GM12891 (cell line): ENCODE data around the gene KIFC3.
A peak's percentile ranks its signal among the peaks of the same experiment; 100 is the strongest.
"Not testable (repeated sequence)": the region's sequence is repeated elsewhere in the genome, so short reads cannot be mapped to it uniquely, and the experiment has no call there.

ENCODE experiments used
- DNase-seq: peaks from one replicate; pipeline ENCODE4 v3.0.0; 2011; ENCODE audit warnings: low spot score; ENCODE audit not compliant: insufficient read length
- FAIRE-seq: peaks from 2 replicates; lab custom pipeline; 2011; peaks lifted over from hg19 to GRCh38; lab: Jason Lieb, UNC
- PAX5 ChIP-seq: IDR thresholded peaks from 2 replicates; pipeline ENCODE4 v1.6.1; 2011; ENCODE audit warnings: low read length, moderate library complexity, mild to moderate bottlenecking; ENCODE audit not compliant: insufficient read depth, severe bottlenecking
- POLR2A ChIP-seq: IDR thresholded peaks from 2 replicates; pipeline ENCODE4 v1.6.1; 2011; ENCODE audit warnings: low read depth, low read length, control low read depth
- POLR2AphosphoS5 ChIP-seq: IDR thresholded peaks from 2 replicates; pipeline ENCODE4 v1.6.1; 2011; ENCODE audit warnings: low read depth, low read length, control low read depth
- POU2F2 ChIP-seq: IDR thresholded peaks from 2 replicates; pipeline ENCODE4 v1.6.1; 2011; ENCODE audit warnings: low read depth, mild to moderate bottlenecking, control low read depth, low read length, moderate library complexity
- SPI1 ChIP-seq: IDR thresholded peaks from 2 replicates; pipeline ENCODE4 v1.6.1; 2011; ENCODE audit warnings: low read depth, low read length, control low read depth
- TAF1 ChIP-seq: IDR thresholded peaks from 2 replicates; pipeline ENCODE4 v1.6.1; 2011; ENCODE audit warnings: low read depth, low read length, control low read depth

KIFC3 gene

DNA sequence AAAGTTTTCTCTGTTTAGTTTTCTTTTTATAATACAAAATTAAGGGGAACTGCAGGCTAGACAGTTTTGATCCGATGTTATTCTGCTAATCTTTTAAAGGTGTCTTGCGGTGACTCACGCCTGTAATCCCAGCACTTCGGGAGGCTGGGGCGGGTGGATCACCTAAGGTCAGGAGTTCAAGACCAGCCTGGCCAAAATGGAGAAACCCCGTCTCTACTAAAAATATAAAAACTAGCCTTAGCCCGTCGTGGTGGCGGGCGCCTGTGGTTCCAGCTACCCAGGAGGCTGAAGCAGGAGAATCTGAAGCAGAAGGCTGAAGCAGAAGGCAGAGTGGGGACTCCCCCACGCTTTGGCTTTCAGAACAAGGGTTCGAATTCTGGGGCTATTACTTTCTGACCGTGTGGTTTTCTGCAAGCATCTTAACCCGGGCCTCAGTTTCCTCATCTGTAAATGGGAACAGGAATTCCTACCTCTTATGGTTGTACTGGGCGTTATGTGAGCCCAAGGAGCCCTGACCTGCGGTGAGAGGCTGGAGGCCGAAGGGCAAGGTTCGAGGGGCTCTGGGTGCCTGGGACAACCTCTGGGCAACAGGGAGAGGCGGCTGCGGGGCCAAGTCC lies 67.9 kb downstream of the KIFC3 start:
- FAIRE-seq (peak; percentile 5), DNase-seq (no peak)
- no peak for TF ChIP-seq TAF1
- TF ChIP-seq POLR2AphosphoS5, result no peak
- TF ChIP-seq POLR2A, result no peak
- TF ChIP-seq POU2F2, result no peak
- no peak for TF ChIP-seq SPI1
- no peak for TF ChIP-seq PAX5

DNA sequence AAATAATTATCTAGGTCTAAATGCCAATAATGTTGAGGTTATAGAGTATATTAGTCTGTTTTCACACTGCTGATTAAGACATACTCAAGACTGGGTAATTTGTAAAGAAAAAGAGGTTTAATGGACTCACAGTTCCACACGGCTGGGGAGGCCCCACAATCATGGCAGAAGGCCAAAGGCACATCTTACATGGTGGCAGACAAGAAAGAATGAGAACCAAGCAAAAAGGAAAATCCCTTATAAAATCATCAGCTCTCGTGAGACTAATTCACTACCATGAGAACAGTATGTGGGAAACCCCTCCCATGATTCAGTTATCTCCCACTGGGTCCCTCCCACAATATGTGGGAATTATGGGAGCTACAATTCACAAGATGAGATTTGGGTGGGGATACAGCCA lies 69.6 kb downstream of the KIFC3 start:
- TF ChIP-seq TAF1 (no peak), POLR2A (no peak), POU2F2 (no peak), POLR2AphosphoS5 (no peak), PAX5 (no peak), SPI1 (no peak)
- no peak for FAIRE-seq

DNA sequence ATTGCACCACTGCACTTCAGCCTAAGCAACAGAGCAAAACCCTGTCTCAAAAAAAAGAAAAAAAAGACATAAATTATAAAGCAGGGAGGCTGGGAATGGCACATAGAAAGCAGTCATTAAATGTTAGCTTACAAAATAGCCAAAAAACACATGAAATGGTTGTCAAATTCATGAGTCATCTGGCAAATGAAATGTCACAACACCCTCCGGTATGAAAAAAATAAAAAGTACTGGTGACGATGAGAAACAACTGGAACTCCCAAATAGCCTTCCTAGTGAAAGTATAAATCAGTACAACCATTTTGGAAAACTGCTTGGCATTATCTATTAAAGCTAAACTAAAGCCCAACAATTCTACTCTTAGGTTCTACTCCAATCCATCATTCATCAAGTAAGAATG lies 70.3 kb downstream of the KIFC3 start:
- no peak for DNase-seq
- TF ChIP-seq SPI1 (no peak), PAX5 (no peak)

More for the DNA sequence above, 69.6 kb downstream of the KIFC3 start:
- no peak for DNase-seq

DNA sequence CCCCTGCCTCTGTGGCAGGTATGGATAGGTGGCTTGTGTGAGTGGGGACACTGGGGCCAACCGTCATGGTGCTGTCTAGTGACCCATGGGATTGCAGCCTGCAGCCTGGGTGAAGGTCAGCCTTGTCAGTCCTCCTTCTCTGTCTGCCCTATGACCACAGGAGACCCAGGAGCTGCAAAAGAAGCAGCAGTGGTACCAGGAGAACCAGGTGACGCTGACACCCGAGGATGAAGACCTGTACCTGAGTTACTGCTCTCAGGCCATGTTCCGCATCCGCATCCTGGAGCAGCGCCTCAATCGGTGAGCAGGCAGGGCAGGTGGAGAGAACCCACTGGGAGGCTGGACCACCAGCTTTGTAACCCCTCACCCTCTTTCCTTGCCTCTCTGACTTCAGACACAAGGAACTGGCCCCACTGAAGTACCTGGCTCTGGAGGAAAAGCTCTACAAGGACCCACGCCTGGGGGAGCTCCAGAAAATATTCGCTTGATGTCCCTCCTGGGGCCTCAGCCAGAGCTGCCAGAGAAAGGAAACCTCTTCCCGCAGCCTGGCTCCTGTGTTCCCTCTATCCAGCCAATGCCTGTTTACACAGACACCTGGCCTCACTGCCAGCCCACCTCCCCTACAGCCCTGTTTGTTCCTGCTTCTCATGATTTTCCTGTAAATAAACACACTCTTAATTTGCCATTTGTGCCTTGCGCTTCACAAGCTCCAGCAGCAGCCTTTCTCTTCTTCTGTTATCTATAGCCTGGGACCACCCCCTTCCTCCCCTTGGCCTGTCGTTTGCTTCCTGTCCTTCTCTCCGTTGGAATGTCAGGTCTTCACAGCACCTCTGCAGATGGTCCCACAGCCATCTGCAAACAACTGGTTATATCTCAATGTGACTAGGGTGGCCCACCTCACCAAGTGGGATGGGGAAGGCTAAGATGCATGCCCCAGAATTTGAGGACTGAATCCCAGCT lies 71.2 kb downstream of the KIFC3 start:
- TF ChIP-seq POU2F2 (no peak), PAX5 (no peak), SPI1 (no peak), TAF1 (no peak), POLR2AphosphoS5 (no peak), POLR2A (no peak)
- FAIRE-seq, result no peak

More for the DNA sequence above, 70.3 kb downstream of the KIFC3 start:
- no peak for FAIRE-seq

DNA sequence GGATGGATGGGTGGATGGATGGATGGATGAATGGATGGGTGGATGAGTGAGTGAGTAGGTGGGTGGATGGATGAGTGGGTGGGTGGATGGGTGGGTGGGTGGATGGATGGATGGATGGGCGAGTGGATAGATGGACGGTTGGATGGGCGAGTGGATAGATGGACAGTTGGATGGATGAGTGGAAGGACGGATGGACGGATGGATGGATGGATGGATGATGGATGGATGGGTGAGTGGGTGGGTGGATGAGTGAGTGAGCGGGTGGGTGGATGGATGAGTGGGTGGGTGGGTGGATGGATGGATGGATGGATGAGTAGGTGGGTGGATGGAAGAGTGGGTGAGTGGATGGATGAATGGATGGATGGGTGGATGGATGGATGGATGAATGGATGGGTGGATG lies 72.4 kb downstream of the KIFC3 start:
- FAIRE-seq, result peak; percentile 75

More for the DNA sequence above, 71.2 kb downstream of the KIFC3 start:
- no peak for DNase-seq

DNA sequence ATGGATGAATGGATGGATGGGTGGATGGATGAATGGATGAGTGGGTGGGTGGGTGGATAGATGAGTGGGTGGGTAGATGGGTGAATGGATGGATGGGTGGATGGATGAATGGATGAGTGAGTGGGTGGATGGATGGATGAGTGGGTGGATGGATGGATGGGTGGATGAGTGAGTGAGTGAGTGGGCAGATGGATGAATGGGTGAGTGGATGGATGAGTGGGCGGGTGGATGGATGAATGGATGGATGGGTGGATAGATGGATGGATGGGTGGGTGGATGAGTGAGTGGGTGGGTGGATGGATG lies 73.2 kb downstream of the KIFC3 start:
- DNase-seq (no peak), FAIRE-seq (peak; percentile 51)
- TF ChIP-seq PAX5, result no peak
- no peak for TF ChIP-seq POU2F2
- no peak for TF ChIP-seq POLR2A
- TF ChIP-seq SPI1, result no peak
- TF ChIP-seq POLR2AphosphoS5, result no peak
- TF ChIP-seq TAF1, result no peak

More for the DNA sequence above, 72.4 kb downstream of the KIFC3 start:
- DNase-seq, result not testable (repeated sequence)

DNA sequence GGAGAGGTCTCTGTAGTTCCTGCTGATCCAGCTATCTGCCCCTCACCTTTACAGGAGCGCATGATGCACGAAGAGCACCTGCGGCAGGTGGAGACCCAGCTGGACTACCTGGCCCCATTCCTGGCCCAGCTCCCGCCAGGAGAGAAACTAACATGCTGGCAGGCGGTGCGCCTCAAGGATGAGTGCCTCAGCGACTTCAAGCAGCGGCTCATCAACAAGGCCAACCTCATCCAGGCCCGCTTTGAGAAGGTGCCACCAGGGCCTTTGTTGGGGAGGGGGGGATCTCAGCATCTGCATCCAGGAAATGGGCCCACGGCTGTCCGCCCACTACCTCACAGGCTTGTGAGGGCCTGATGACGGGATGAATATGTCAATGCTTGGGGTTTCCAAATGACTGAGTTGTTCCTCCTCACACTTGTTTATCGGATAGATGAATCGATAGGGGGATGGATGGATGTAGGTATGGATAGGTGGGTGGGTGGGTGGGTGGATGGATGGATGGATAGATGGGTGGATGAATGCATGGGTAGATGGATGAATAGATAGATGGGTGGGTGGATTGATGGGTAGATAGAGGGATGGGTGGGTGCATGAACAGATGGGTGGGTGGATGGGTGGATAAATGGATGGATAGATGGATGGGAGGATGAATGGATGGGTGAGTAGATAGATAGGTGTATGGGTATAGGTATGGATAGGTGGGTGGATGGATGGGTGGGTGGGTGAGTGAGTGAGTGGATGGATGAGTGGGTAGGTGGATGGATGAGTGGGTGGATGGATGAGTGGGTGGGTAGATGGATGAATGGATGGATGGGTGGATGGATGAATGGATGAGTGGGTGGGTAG lies 73.7 kb downstream of the KIFC3 start:
- TF ChIP-seq POLR2AphosphoS5, result no peak
- no peak for TF ChIP-seq TAF1
- FAIRE-seq, result no peak
- no peak for DNase-seq

DNA sequence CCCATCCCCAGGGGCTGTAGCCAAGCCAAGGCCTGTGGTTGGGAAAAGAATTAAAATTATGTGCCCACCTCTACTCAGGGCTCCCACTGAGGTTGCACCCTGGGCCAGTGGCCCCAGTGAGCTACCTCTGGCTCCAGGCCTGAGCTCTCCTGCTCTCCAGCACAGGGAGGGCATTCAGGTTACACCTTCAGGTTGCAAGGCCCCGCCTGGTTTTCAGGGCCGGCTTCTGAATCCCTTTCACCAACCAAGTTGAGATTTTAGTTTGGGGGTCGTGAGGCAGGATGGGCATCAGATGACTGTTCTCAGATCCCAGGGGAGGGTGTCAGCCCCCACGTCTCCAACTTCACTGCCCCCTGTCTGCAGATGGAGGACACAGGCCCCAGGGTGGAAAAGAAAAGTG lies 74.7 kb downstream of the KIFC3 start:
- FAIRE-seq, result no peak
- no peak for TF ChIP-seq POLR2AphosphoS5
- TF ChIP-seq TAF1, result no peak
- TF ChIP-seq SPI1, result no peak
- no peak for TF ChIP-seq POLR2A
- TF ChIP-seq PAX5, result no peak
- no peak for TF ChIP-seq POU2F2
- DNase-seq, result no peak

DNA sequence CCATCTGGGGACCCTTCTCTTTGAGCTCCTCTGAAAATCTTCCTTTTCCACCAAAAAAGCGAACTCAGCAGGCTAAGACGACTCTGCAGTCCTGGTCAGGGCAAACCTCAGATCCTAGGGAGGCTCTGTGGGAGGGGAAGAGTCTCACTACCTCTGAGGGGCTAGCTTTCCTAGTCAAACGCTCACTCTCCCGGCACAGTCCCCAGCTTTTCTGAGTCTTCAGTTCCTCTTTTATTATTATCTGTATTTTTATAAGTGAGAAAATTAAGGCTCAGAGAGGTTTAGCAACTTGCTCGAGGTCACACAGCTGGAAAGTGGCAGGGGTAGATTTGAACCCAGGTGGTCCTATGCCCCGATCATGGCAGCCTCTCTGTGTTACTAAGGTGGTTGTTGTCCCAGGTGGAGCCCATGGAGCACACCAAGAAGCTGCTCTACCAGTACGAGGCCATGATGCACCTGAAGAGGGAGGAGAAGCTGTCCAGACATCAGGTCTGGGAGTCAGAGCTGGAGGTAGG lies 75.8 kb downstream of the KIFC3 start:
- FAIRE-seq, result no peak
- DNase-seq, result no peak

More for the DNA sequence above, 75.8 kb downstream of the KIFC3 start:
- no peak for TF ChIP-seq POLR2AphosphoS5
- TF ChIP-seq SPI1, result peak; percentile 66; the same call in 1 of the 2 replicates
